GM18508 (cell line): ENCODE measurements around the gene MACROH2A1.

Experiments
- ATAC-seq: cut with Tn5 transposase; IDR thresholded peaks from one replicate; pipeline ENCODE4 v1.9.1; 2021; ENCODE audit warnings: moderate number of reproducible peaks; ENCODE audit not compliant: insufficient read depth, unreplicated experiment

MACROH2A1 gene

DNA sequence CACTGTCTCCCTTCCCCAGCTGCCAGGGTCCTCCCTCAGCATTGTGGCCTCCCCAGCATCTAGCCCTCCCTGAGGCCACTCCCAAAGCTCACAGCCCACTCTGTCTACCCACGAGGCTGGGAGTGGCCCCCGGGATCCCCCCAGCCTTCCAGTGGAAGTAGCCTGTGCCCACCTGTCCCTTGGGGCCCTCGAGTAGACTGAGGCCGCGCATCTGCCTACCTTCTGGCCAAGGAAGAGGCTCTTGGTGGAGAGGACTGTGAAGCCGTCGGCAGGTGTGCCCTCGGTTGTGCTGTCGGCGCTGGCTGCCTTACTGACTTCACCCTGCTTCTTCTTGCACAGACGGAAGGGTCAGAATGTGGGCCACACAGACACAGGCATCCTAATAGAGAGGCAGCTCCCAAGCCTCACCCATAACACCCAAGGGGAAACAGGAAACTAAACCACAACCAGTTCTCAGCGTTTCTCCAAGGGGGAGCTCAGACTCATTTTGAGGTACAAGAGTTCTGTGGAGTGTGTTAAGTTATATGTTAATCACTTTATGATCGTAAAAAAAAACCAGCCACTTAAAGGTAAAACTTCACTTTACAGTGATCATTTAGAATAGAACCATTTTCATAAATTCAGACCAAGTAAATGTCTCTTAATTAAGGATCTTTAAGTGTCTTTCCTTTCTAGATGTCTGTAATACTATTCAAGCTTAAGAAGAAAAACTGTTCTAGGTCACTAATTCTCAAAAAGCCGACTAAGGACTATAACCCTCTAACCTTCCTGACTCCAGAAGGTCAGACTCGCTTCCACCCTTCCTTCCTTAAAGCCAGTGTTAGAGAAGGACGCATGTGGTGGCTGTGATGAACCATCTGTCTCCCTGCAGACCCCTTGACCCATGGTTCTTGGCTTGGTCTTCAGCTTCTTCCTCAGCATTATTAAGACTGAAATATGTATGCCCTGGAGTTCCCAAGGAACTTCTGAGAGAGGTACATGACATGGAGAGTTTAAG lies 38.5 kb downstream of the MACROH2A1 start:
- ATAC-seq: no peak

DNA sequence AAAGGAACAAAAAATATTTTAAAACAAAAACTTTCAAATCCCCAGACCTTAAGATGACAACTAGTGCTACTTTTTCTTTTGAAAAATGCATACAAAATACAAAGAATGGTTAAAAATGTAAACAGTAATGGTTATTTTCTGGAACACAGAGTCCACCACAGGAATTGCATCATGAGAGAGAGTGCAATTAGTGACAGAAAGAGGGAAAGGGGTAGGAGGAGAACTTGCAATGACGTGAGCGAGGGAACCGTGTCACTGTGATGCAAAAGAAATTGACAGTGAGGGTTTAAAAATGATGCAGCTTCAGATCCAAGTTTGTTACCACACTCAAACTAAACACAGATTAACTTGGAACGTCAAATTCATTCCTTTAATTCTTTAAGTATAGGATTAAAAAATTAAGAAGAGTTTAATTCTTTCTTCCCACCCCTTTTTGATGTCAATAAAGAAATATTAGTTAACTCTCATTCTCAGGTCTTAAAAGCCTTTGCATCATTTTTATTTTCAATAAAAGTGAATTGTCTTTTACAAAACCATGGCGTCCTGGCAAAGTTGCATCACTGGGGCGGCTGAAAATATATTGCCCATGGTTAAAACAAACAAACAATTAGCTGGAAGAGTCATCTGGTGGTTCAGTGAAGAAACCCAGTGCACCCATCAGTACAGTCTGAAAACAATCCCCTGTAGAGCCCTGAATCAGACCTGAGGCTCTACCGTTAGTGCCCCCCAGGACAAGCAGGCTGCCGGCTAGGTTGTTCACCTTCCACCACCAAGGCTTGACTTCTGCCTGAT lies 39.5 kb downstream of the MACROH2A1 start:
- ATAC-seq: no peak

DNA sequence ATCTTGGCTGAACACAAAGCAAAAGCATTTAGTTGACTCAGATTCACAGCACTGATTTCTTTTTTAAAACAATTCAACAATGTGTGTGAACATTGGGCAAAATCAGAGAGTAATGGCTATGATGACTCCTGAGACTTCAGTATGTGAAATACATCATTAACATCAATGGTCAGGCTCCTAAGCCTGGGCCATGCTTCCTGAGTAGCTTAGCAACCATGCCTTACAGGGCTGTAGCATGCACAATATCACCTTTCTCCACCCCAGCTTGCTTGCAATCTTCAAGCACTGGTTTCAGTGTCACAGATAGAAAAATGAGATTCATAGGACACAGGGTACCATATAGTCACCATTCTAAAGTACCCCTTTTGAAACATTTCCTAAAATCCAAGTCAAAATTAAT lies 41.3 kb downstream of the MACROH2A1 start:
- ATAC-seq: no peak

DNA sequence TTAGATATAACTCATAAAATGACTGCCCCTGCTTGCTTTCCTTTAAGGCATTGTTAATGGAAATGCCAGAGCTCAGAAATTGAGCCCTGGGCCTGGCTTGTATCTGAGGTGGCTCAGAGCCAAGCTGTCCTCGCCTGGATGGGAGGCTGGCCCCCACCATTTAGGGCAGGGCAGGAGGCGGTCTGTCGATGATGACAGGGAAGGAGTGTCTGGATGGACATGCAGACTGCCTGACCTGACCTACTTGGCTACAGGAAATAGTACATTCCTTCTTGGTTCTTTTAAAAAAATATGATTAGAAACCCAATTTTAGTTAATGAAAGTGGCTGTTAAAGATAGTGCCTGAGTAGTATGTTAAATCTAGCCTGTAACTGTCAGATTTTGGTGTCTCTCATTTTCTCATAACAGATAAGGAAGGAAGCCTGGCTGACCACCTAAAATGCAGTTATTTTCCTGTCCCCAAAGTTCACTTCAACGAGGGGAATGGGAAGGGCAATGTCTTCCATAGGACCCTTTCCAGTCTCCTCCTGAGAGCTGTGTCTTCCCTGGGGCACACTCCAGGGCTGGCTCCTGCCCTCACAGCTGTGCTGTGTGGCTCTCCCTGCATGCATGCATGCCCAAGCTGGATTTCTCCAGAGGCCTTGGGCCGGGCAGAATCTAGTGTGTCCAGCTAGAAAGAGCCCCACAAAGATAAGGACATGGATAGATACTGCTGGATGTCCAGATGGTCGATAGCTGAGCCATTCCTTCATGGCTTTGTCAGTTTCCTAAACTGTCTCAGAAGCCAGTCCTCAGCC lies 42.3 kb downstream of the MACROH2A1 start:
- ATAC-seq: no peak

DNA sequence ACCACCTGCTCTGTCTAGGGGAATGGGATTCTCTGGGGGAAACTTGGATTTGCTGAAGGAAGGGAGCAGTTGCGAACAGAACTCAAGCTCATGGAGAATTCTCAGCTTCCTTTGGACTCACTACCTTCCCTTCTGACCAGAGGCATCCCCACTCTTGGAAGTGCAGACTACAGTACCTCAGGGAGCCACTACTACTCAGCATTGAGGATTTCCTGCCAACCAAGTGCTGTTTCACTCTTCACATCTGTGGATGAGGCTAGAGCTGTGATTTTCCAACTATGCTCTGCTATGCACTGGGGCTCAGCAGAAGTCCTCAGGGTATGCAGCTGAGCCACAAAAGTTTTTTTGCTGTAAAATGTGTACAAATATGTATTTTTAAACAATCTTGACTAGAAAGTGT lies 43.9 kb downstream of the MACROH2A1 start:
- ATAC-seq: no peak

GRCh38 chr5:135353952-135354721 lies 44.9 kb downstream of the MACROH2A1 start:
- no peak for ATAC-seq

DNA sequence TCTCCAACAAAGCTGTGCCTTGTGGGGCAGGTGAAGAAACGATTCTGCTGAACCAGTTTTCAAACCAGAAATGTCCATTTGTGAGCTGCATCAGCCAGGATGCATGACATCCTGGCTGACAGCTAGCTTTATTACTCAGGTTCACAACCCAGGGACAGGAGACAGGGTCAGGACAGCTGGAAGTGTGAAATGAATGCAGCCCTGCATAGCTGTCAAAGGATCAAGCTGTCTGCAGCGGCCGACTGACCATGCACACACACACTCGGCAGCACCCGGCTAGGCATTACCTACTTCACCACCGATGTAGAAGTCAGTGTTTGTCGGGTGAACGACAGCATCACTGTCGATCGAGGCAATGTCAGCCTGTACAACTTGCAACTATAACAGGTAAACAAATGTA lies 48.5 kb downstream of the MACROH2A1 start:
- ATAC-seq: no peak

DNA sequence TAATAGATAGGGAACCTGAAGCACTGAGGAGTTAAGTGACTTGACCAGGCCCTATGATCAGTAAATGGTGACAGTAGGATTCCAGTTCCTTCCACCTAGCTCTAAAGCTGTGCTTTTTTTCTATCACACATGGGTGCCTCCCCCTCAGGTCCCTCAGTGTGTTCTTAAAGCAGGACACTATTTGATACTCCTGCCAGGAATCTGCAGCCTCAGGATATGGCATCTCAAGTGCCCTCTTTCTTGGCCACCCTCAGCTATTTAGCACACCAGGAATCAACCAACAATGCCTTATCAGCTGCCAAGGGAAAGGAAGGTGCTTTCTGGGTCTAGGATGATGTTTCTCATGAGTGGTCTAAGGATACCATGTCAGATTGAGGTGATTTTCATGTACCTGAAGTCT lies 49.1 kb downstream of the MACROH2A1 start:
- no peak for ATAC-seq

GRCh38 chr5:135349451-135349850 lies 49.6 kb downstream of the MACROH2A1 start:
- no peak for ATAC-seq

- ATAC-seq: no peak
Observed at GRCh38 chr5:135348918-135349317, 50.1 kb downstream of the MACROH2A1 start.

GRCh38 chr5:135347392-135347791 lies 51.6 kb downstream of the MACROH2A1 start:
- no peak for ATAC-seq

DNA sequence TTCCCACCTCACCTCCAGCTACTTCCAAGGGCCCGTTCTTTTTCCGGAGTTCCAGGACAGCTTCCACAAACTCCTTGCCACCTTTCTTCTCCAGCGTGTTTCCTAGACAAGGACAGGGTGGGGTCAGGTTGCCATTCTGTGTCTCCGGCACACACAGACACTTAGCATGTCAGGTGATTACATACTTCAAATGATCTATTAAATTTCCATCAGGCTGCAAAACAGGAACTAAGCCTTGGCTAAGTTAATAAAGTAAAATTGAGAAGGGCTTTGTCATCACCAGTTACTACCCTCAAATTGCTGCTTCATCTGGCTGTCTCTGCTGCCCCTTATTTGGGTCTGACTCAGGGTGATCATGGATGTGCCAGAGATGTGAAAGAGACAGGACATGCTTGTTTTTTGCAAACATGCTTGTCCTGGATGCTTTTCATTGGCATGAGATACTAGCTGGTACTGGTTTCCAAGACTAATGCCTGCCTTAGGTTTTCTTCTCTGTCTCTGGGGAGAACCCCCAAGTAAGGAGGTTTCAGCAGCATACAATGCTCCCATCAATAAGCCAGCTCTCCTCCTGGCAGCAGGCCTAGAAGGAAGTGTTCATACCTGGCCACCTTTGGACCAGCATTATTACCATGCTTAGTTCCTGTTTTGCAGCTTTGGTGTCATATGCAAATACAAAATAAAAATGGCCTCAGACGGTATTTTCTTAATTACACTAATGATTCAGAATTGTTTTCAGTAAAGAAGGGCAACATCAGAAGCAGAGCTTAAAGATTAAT lies 52.9 kb downstream of the MACROH2A1 start:
- no peak for ATAC-seq

DNA sequence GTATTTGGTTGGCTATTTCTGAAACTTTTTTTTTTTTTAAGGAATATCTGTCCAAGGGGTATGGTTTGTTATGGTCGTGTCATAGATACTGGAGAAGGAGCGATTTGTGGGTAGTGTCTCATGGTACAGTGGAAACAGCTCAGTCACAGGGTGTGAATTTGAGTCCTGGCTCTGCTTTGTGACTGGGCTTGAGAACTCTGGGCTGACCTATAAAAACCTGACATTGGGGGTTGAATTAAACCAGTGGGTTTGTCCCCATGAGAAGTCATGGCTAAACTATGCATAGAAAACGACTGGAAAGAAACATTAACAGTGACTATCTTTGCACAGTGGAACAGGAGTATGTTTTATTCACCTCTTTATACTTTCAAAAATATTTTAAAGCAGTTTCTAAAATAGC lies 54.7 kb downstream of the MACROH2A1 start:
- no peak for ATAC-seq

DNA sequence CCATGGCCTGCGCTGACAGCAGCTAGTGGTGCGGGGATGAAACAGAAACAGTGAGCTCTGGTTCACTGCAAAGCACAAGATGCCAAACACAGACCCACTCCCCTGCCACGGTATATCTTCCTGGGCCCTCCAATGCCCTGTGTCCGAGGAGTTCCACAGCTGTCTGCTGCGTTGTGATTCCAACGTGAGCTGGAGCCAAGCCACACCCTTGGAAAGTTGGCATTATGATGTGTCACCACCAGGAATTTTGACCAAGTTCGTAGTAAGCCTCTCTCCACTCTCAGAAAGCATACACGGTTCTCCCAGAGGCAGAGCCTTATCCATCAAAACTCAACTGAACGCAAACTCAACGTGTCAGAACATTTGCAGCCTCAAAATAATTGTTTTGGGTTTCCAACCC lies 55.6 kb downstream of the MACROH2A1 start:
- no peak for ATAC-seq

- no peak for ATAC-seq
Observed at GRCh38 chr5:135342551-135342875, 56.5 kb downstream of the MACROH2A1 start.

- no peak for ATAC-seq
Observed at GRCh38 chr5:135341696-135342550, 57.1 kb downstream of the MACROH2A1 start.

DNA sequence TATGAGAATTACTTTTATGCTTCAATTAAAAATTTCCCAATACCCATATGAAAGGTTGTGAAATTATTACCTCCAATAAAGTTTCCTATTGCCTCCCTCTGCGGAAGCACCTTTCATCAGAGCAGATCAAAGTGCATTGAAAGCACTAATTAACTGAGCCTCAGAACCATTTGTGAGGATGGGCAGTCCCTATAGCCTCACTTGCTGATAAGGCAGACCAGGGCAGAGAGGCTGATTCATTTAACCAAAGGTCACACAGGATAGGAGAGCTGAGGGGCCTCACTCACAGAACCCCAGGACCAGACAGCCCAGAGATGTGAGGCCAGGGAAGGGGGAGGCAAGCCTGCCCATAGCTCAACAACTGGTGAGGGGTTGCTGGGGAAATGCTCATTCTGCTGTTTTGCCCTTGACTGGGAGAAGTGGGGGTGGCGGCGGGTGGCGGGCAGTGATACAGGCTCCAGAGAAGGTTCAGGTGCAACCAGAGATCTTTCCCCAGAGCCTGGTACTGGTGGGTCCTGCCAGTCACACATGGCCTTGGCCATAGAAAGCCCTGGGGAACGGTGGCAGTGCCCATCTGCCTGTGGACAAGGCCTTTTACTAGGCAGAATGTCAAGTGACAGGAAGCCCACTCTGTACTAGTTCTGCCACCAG lies 57.9 kb downstream of the MACROH2A1 start:
- ATAC-seq: no peak

- ATAC-seq: no peak
Observed at GRCh38 chr5:135340568-135340967, 58.5 kb downstream of the MACROH2A1 start.
